HG03575 (cell line): ENCODE results near the gene TRIM72.
"Not testable (repeated sequence)": the region's sequence is repeated elsewhere in the genome, so short reads cannot be mapped to it uniquely, and the experiment has no call there.

Experiments
- ATAC-seq: cut with Tn5 transposase; IDR thresholded peaks from one replicate; pipeline ENCODE4 v1.9.1; 2021; ENCODE audit not compliant: unreplicated experiment, insufficient number of reproducible peaks, low FRiP score; ENCODE audit errors: extremely low read depth

The TRIM72 gene

DNA sequence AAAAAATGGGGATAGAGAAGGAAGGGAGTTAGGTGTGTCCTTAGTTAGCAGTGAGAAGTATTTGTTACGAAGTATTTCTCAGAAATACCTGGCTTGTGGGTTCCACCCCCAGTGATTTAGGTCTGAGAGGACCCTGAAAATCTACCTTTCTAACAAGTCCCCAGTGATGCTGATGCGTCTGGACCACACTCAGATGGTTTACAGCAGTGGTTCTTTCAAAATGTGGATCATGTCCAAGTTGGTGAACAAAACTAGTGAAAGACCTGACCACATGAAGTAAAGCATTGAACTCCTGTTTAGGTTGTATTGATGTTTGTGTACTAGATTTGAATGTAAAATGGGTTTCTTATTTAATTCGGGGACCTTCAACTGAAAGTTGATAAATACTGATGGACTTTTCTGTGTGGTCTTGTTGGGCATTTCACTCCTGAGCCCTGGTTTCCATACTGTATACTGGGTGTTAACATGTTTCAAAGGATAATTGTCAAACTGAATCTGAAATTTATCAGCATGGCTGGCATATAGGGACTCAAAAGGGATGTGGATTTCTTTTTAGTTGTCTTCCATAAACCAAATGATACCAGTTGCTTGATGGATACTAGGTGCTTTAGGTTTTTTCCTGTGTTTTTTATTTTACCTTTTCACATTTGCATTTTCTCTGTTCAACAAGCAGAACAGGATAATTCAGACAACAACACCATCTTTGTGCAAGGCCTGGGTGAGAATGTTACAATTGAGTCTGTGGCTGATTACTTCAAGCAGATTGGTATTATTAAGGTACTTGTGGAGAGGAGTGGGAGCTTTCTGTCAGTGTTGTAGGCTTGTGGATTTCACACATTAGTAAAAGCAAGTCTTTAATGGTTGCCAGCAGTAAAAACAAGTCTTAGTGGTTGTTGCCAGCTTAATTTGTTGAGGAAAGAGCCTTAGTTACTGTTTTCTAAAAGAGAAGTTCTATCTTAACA is 25.2 kb upstream of the TRIM72 start:
- no peak for ATAC-seq

DNA sequence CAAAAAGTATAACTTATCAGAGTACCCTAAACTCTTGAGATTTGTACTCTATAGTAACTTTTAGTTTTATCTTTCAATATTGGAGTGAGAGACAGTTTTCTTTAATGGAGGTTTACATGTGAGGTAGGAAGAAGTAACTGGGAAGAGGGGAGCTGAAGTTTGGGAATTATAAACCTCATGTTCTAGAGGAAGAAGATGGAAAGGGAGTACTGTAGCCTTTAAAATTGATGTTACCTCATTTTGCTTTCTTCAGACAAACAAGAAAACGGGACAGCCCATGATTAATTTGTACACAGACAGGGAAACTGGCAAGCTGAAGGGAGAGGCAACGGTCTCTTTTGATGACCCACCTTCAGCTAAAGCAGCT is 24.5 kb upstream of the TRIM72 start:
- no peak for ATAC-seq

DNA sequence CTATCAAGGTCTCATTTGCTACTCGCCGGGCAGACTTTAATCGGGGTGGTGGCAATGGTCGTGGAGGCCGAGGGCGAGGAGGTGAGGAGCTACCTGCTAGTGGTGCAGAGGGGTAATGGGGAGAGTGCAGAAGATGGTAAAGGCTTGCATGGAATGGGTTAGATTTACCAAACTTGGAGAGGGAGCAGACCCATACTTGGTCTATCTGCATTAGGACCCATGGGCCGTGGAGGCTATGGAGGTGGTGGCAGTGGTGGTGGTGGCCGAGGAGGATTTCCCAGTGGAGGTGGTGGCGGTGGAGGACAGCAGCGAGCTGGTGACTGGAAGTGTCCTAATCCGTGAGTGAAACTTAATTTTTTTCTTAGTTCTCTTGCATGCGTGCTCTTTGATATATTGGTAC is 23.9 kb upstream of the TRIM72 start:
- ATAC-seq = no peak

DNA sequence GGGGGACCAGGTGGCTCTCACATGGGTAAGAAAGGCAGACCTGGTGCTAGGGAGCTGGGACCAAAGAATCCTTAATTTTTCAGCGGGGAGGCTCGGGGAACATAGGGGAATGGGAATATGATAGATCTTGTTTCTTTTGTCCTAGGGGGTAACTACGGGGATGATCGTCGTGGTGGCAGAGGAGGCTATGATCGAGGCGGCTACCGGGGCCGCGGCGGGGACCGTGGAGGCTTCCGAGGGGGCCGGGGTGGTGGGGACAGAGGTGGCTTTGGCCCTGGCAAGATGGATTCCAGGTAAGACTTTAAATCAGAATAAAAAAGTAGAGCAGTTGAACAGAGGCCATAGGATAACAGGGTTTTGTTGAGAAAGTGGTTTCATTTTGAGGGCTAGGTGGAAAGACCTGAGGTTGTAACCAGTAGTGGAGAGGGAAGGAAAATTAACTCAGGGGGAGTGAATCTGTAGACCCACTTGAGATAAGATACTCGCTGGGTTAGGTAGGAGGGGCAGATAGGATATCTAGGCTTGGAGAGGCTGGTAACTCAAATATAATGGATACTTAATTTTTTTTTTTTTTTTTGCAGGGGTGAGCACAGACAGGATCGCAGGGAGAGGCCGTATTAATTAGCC is 23.0 kb upstream of the TRIM72 start:
- ATAC-seq = no peak

DNA sequence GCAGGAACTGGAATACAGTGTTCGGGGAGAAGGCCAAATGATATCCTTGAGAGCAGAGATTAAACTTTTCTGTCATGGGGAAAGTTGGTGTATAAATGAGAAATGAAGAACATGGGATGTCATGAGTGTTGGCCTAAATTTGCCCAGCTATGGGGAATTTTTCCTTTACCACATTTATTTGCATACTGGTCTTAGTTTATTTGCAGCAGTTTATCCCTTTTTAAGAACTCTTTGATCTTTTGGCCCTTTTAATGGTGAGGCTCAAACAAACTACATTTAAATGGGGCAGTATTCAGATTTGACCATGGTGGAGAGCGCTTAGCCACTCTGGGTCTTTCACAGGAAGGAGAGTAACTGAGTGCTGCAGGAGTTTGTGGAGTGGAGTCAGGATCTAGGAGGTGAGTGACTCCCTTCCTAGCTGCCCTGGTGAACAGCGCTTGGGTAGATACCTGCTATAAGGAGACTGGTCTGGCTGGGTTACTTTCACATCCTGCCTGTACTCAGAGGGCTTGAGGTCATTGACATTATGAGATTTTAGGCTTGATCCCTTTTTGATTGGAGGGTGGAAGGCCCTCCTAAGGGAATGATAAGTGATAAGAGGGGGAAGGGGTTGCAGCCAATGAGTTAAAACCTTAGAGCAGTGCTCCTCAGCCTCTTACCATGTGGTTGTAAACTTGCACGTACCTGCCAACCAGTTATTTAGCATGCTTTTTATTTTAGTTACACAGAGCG is 22.1 kb upstream of the TRIM72 start:
- ATAC-seq = no peak

DNA sequence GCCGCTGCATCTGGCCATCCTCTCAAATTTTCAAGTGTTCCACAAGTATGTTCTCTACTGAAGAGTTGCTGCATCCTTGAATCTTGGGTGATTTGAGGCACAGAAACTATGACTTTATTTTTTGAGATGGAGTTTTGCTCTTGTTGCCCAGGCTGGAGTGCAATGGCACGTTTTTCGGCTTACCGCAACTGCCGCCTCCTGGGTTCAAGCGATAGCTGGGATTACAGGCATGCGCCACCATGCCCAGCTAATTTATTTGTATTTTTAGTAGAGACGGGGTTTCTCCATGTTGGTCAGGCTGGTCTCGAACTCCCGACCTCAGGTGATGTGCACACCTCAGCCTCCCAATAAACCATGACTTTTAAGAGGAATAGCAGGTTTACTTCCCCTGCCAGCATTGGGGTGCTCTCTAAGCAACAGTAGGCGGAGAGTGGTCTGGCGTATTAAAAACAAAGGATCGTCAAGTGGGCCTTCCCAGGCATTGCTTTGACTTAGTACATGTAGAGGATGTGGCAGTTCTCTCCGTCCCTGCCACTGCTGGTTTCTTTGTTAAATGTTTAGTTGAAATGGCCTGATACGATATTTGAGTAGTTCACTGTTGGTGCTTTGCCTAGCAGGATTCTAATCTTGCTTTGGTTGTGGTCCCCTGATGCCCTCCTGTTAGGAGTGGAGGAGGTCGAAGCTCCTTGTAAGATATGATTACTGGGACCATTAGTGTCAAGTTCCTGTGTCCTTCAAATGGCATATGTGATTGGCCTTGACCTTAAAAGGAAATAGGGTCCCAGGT is 20.9 kb upstream of the TRIM72 start:
- no peak for ATAC-seq

DNA sequence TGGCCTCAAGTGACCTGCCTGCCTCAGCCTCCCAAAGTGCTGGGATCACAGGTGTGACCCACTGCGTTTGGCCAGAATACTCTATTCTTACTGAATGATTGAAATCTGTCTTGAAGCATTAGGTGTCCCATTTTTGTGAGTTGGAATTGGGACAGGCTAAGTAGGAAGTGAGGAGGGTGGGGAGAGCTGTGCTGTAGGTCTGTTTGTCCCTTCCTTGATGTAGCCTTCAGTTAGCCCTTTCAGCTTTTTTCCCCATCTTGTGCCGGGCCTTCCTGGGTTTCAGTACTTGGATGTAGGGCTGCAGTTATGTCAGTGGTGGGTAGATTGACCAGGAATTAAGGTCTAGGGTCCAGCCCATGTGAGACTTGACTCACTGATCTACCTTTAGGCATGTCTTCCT is 20.0 kb upstream of the TRIM72 start:
- no peak for ATAC-seq

DNA sequence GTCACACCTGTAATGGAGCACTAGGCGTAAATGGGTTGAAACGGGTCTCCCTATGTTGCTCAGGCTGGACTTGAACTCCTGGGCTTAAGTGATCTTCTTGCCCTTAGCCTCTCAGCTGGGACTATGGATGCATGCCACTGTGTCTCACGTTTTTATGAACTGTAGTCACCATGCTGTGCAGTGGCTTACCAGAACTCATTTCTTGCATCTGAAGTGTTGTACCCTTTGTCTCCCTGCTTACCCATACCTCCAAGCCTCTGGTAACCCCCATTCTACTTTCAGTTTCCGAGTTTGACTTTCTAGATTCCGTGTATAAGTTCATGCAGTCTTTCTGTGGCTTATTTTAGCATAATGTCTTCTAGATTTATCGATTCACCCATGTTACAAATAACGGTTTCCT is 19.0 kb upstream of the TRIM72 start:
- no peak for ATAC-seq

DNA sequence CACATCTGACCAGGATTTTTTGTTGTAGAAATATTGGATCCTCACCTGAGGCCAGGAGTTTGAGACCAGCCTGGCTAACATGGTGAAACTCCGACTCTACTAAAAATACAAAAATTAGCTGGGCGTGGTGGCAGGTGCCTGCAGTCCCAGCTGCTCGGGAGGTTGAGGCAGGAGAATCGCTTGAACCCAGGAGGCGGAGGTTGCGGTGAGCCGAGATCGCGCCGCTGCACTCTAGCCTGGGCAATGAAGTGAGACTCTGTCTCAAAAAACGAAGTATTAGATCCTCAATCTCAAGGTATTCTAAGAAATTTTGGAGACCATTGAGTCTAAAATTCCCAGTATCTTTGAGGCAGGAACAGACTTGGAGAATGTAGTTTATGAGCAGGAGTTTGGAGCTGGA is 18.1 kb upstream of the TRIM72 start:
- not testable (repeated sequence) for ATAC-seq

DNA sequence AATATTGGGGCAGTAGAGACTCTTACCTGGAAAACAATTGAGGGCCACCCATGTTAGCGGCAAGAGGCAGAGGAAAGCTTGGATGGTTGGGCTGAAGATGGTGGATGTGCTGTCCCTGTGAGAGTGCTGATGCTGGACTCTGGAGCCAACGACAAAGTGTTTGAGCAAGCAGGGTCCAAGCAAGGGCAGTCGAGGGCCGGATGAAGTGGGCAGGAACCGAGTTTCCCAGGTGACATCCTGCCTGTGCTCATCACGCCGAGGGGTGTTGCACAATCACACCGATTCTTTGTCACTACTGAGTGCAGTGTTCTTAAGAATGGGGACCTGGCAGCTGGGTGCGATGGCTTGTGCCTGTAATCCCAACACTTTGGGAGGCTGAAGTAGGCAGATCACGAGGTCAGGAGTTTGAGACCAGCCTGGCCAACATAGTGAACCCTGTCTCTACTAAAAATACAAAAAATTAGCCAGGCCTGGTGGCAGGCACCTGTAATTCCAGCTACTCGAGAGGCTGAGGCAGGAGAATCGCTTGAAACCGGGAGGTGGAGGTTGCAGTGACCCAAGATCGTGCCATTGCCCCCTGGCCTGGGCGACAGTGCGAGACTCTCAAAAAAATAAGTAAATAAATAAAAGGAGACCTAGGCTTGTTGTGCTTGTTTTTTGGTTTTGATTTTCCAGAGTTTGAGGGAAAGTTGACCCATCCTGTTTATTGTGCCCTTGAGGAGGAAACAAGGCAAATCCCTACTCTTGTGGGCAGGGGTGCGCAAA is 17.4 kb upstream of the TRIM72 start:
- no peak for ATAC-seq

DNA sequence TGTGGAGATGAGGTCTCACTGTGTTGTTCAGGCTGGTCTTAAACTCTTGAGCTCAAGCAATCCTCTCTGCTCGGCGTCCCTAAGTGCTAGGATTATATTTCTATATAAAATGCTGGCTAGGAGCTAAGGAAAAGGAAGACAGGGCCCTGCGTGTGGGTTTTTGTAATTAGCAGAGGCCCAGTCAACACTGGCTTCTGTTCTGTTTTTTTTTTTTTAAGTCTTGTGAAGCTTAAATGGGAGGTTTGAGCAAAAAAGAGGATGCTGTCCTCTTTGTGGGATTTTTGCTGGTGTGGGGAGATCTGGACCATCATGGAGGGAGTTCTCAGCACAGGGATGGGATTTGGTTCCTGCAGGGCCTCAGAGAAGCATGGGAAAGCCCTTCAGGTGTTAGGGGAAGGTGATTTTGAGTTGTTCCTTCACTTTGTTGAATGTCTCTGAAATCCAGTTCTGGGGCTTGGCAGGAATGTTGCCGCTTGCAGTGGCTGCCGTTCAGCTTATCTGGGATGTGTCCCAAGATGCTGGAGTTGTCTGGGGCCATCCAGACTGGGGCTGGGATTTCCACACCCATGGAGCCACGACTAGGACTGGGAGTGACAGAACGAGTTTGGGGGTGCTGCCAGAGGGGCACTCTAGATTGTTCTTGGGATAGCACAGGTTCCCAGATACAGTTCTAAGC is 15.6 kb upstream of the TRIM72 start:
- no peak for ATAC-seq

DNA sequence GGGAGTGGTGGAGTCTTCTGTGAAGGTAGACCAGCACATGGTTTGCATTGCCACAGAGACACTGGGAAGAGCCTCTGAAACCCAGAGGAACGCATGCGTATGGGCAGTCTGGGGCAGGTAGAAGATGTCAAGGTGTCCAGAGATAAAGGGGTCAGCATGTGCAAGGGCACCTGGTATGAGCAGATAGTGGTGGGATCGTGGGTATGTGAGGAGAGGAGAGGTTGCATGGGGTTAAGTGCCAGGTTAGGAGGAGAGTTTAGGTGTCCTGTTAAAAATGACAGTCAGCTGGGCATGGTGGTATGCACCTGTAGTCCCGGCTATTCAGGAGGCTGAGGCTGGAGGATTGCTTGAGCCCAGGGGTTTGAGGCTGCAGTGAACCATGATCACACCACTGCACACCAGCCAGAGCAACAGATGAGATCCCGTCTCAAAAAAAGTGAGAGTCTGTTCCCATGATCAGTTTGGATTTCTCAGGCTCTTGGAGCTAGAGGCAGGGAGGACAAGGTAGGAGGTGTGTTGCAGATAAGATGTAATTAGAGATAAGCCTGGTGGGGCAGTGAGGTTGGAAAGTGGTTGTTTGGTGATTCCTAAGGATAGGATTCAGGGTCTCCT is 14.4 kb upstream of the TRIM72 start:
- ATAC-seq = no peak

DNA sequence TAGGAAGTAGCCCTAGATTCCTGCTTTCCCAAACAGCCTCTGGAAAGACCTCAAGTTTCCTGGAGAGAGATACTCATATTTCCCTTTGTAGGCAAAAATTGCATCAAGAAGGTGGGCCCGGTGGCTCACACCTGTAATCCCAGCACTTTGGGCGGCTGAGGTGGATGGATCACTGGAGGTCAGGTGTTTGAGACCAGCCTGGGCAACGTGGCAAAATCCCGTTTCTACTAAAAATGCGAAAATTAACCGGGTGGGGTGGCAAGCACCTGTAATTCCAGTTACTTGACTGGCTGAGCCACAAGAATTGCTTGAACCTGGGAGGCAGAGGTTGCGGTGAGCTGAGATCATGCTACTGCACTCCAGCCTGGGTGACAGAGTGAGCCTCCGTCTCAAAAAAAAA is 13.8 kb upstream of the TRIM72 start:
- not testable (repeated sequence) for ATAC-seq

DNA sequence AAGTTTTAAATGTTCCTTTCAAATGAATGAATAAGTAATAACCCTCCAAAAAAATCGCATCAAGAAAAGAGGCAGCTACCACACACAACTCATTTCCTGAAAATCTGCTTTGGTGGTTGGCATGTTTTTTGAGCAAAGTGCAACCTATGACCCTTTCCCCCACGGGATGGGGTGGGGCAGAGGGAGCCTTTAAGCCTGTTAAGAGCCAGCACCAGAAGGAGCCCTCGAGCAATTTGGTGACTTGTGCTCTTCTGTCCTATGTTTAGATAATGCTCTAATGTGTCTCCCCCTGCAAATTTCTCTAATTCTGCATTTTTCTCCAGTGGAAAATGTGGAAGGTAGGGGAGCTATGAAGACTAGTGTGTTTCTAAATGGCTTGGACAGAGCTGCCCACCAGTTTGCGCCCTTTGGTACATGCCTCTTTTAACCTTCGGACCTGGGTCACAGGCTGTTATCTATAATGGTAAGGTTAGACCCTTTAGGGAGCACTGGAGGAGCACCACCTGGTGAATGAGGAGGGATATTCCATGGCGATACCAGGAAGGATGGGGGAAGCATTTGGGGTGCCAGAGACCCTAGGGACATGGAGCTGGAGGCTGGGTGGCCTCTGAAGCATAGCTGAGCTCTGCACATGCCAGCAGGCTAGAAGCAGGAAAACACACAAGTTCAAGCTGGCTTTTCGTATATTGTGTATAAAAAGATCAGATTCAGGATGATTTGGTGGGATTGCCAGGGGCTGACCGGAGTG is 12.9 kb upstream of the TRIM72 start:
- no peak for ATAC-seq

DNA sequence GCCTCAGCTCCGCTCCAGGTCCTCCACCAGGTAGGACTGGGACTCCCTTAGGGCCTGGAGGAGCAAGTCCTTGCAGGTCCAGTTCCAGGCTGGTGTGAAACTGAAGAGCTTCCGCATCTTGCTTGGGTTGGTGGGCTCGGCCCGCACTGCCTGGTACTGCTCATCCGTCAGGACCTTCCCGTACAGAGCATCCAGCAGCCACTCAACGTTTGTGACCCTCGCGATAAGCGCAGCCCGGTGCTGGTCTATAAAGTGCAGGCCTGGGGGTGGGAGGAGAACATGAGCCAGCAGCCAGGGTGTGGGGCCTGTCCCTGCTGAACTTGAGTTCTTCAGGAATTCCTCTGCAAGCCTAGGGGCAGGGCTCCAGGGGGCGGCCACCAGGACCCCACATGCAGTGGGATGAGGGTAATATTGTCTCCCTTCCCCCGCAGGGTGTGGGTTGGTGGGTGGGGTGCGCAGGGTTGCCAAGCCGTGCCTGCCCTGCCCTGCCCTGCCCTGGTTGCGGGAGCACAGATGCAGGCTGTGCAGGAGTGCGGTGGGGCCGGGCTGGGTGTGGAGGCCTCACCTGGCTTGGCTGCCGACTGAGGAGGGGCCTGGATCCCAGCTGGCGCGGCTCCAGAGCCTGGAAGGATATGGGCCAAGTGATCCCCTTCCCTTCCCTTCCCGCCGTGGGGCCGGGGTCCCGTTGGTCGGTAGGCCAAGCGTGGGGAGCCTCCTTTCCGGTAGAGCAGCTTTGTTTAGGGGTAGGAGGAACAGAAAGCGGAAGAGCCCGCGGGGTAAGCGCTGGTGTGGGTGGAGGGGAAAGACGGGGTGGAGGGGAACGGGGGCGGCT is 12.1 kb upstream of the TRIM72 start:
- ATAC-seq = no peak
